ENCODE data around the gene SC5D.

Gene SC5D

GRCh38 chr11:121321614-121322243 is 29.2 kb downstream of the SC5D start:
- Histone ChIP-seq H3K36me3 (no peaks in the 10 kb centered on the region), H3K27ac (no peak overlapping the region), H3K4me3 (ENCODE audit: low read depth, low read length) (no peak overlapping the region), H3K27me3 (ENCODE audit: insufficient read depth, low read depth, severe bottlenecking) (no peaks in the 10 kb centered on the region), H3K9me3 (ENCODE audit: severe bottlenecking) (no peaks in the 10 kb centered on the region)
- peak; percentile 67 for DNase-seq
- TF ChIP-seq CTCF (IDR thresholded peaks at IDR 0.05; ENCODE audit: low read depth, low read length) = peak; percentile 73

GRCh38 chr11:121323046-121323607 is 30.6 kb downstream of the SC5D start:
- Histone ChIP-seq H3K9me3 (ENCODE audit: severe bottlenecking) (no peaks in the 10 kb centered on the region), H3K27ac (no peak overlapping the region), H3K4me3 (ENCODE audit: low read depth, low read length) (no peak overlapping the region), H3K36me3 (no peaks in the 10 kb centered on the region), H3K27me3 (ENCODE audit: insufficient read depth, low read depth, severe bottlenecking) (no peaks in the 10 kb centered on the region)
- no peak for DNase-seq
- no peak for TF ChIP-seq CTCF (IDR thresholded peaks at IDR 0.05; ENCODE audit: low read depth, low read length)

GRCh38 chr11:121326230-121326629 is 33.7 kb downstream of the SC5D start:
- Histone ChIP-seq H3K4me3 (ENCODE audit: low read depth, low read length) (no peak overlapping the region), H3K27me3 (ENCODE audit: insufficient read depth, low read depth, severe bottlenecking) (no peaks in the 10 kb centered on the region), H3K9me3 (ENCODE audit: severe bottlenecking) (no peaks in the 10 kb centered on the region), H3K27ac (no peak overlapping the region), H3K36me3 (no peaks in the 10 kb centered on the region)
- no peak for DNase-seq
- no peak for TF ChIP-seq CTCF (IDR thresholded peaks at IDR 0.05; ENCODE audit: low read depth, low read length)

- no peak for TF ChIP-seq CTCF (IDR thresholded peaks at IDR 0.05; ENCODE audit: low read depth, low read length)
- Histone ChIP-seq H3K36me3 (no peaks in the 10 kb centered on the region), H3K9me3 (ENCODE audit: severe bottlenecking) (no peaks in the 10 kb centered on the region), H3K4me3 (ENCODE audit: low read depth, low read length) (no peak overlapping the region), H3K27ac (no peak overlapping the region), H3K27me3 (ENCODE audit: insufficient read depth, low read depth, severe bottlenecking) (no peaks in the 10 kb centered on the region)
- DNase-seq = no peak
Observed at GRCh38 chr11:121327553-121327952, 35.0 kb downstream of the SC5D start.

GRCh38 chr11:121328176-121328966 is 35.8 kb downstream of the SC5D start:
- H3K36me3 ChIP-seq = no peaks in the 10 kb centered on the region
- no peak overlapping the region for H3K27ac ChIP-seq
- H3K4me3 ChIP-seq (ENCODE audit: low read depth, low read length) = no peak overlapping the region
- no peak for TF ChIP-seq CTCF (IDR thresholded peaks at IDR 0.05; ENCODE audit: low read depth, low read length)
- DNase-seq = no peak
- H3K9me3 ChIP-seq (ENCODE audit: severe bottlenecking) = no peaks in the 10 kb centered on the region
- no peaks in the 10 kb centered on the region for H3K27me3 ChIP-seq (ENCODE audit: insufficient read depth, low read depth, severe bottlenecking)

All from WERI-Rb-1 (cell line).